Activated naive CD4-positive, alpha-beta T cell treated with anti-CD3 and anti-CD28 coated beads, Interleukin-2, amount 50 U/mL, for 72 hours (primary cell): Measurements from ENCODE around the gene KCNQ1. TPM values are rescaled to one million over a fixed set of nuclear protein-coding genes. Genes with fewer than 3 reads are reported as not detected.

ENCODE experiments used
- ATAC-seq, 2 donors: fragments of 150-1000 bp; cut with Tn5 transposase; 2 replicates each; pipeline ENCODE4 v1.10.0; 2021; ENCODE audit warnings: mild to moderate bottlenecking in 2 of 2, moderate library complexity in 2 of 2
- DNase-seq, 2 donors: peaks; one replicate each; pipeline ENCODE4 v3.0.0; 2021 to 2022; ENCODE audit warnings: low spot score in 2 of 2
- H3K27ac Mint-ChIP-seq, 2 donors: one replicate each; pipeline ENCODE4 v1.8.0; 2022; ENCODE audit warnings: mild to moderate bottlenecking in 2 of 2, mixed read lengths in 2 of 2
- H3K36me3 Mint-ChIP-seq, 2 donors: one replicate each; pipeline ENCODE4 v1.8.0; 2022; ENCODE audit warnings: mixed read lengths in 2 of 2
- H3K9me3 Mint-ChIP-seq, 2 donors: one replicate each; pipeline ENCODE4 v1.8.0; 2022; ENCODE audit warnings: mixed read lengths in 2 of 2
- total RNA-seq, 2 donors: library from RNA; stranded (reverse); gene quantifications; one replicate each; pipeline ENCODE4 v1.2.3, GENCODE V29; 2022

KCNQ1 gene
- total RNA-seq, 2 donors from 2014 or later: 12.2 to 19.3 TPM

DNA sequence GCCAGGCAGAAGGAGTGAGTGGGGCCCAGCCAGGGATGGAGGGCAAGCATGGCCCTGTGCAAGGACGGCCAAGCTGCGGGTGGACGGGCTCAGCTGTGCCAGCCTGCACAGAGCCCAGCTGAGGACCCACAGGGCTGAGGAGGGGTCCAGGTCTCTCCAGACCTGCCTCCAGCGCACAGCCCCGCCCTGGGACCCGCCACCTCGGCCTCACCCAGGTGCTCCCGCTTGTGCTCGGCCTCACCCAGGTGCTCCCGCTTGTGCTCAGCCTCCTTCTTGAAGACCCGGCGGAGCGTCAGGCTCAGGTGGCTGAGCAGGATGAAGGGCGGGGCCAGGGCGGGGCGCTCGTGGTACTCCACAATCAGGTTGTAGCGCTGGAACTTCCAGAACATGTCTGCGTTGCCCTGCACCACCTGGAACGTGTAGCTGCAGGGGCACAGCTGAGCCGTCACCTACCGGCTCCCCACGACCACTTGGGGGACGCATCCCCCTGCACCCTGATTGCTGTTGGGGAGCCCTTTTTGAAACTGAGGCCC, 37.9 kb upstream of the KCNQ1 start:
- Mint-ChIP-seq H3K36me3 (peaks cover 0 to 7% of the 10 kb centered on the region in 2 donors), H3K27ac (peak overlapping the region in 1 of 2 donors; percentile 75), H3K9me3 (no peaks in the 10 kb centered on the region)
- DNase-seq (no peak), ATAC-seq (no peak)

DNA sequence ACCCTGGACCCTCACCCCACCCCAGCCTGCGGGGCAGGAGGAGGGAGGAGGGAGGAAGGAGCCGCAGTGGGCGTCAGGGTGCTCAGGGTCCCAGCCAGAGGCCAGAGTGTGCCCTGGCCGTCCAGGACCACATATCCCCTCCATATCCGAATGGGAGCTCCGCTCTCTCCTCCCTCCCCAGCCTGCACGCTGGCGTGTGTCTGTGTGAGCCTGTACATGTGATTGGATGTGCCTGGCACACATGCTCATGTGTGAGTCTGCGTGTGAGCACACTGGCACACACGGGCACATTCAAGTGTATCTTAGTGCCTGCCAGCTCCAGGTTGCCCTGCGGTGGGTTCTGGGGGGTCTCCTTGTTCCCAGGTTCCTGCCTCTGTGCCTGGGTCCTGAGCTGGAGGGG, 36.1 kb upstream of the KCNQ1 start:
- Mint-ChIP-seq H3K36me3 (no peaks in the 10 kb centered on the region), H3K9me3 (no peaks in the 10 kb centered on the region)
- no peak for ATAC-seq

DNA sequence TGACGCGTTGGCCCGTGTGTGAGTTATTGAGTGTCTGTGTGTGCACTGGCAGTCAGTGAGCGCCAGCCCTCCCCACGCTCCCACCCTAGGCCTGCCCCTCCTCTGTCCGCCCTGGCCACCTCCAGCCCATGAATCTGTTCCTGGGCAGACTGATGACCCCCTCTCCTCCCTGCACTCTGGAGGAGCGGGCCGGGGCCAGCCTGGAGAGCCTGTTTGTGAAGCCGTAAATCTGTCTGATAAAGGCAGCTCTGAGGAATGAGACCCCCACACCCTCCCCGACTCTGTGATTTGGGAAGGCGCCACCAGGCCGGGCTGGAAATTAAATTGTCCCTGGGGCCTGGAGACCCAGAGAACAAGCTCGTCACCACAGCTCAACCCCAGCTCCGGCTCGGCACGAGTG, 35.7 kb upstream of the KCNQ1 start:
- H3K9me3 Mint-ChIP-seq: no peaks in the 10 kb centered on the region
- no peak overlapping the region for H3K27ac Mint-ChIP-seq
- no peaks in the 10 kb centered on the region for H3K36me3 Mint-ChIP-seq
- ATAC-seq (no peak), DNase-seq (no peak)

More for the DNA sequence above, 36.1 kb upstream of the KCNQ1 start:
- no peak for DNase-seq
- no peak overlapping the region for H3K27ac Mint-ChIP-seq

DNA sequence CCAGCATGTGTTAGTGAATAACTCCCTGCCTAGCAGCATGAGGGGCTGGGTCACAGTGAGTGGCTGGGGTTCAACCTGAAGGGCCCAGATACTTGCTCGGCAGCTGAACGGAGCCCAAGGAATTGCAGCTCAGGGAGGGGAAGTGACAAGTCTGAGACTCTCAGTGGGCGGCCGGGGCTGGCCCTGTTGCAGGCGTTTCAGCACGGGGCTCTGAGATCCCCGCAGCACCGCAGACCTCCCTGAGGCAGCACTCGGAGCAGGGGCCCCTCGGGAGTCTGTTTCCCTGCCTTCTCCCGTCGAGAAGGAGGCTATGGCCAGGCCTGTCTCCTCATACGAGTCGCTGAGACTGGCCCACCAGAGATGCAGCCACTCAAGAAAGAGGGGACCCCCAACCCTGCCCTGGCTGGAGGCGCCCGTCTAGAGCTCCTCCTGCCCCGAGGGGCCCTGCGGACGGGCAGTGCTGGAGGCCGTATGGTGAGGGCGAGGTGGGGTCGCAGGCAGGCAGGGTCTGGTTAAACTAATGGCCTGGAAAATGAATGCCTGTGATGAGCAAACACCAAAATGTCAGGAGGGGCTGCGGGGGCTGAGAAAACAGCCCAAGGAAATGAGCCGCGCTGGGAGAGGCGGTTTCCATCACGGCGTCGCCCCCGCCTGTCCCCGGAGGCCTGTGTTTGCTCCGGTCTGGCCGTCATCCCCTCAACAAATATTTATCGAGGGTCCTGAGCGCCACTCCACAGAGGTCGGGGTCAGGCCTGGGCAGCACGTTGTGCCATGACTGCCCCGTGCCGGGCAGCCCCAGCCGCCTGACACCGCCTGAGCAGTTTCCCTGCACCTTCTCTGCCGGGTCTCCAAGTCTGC, 35.0 kb upstream of the KCNQ1 start:
- H3K27ac Mint-ChIP-seq: no peak overlapping the region
- no peaks in the 10 kb centered on the region for H3K36me3 Mint-ChIP-seq
- DNase-seq (no peak), ATAC-seq (no peak)
- no peaks in the 10 kb centered on the region for H3K9me3 Mint-ChIP-seq

DNA sequence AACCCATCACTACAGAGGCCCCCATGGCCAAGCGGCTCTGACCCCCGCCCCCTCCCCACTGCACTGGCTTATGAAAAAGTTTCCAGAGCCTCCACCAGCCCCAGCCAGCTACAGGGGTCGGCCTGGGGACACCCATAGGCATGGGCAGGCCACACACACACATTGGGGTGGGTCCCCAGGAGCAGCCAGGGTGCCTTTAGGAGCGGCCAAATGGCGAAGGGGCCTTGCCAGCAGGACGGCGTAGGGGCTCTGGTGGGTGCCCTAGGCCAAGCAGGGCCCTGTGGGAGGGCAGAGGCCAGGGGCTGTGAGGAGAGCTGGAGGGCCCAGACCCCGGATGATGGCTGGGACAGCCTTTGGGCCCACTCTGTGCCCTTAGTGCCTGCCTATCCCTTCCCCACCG, 34.2 kb upstream of the KCNQ1 start:
- no peak for DNase-seq
- no peaks in the 10 kb centered on the region for H3K9me3 Mint-ChIP-seq
- no peak for ATAC-seq
- H3K27ac Mint-ChIP-seq: no peak overlapping the region
- H3K36me3 Mint-ChIP-seq: no peaks in the 10 kb centered on the region

DNA sequence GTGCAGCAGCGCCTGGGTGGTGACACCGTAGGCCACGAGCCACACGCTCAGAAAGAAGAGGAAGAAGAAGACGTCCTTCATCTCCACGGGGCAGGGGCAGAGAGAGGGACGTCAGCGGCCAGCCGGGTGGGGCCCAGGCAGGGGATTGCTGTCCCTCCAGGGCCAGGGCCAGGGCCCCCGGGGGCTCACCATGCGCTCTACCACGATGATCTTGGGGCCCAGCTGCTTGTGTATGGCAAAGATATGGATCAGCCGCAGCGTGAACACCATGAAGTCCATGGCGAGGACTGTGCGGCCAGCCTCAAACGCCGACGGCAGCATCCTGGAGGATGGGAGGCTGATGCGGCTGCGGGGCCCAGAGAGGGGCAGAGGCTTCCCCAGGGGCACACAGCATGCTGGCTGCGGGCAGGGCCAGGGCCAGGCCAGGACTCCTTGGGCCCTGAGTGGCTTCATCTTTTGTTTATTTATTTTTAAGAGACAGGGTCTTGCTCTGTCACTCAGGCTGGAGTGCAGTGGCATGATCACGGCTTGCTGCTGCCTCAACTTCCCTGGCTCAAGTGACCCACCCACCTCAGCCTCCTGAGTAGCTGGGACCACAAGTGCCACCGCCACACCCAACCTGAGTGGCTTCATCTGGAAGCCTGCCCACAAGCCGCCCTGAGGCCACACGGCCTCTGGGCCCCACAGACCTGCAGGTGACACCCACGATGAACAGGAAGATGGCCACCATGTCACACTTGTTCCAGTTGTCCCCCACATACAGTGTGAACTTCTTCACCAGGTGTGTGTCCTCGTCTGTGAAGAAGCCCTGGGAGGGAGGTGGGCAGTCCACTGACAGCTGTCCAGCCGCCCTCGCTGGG, 33.1 kb upstream of the KCNQ1 start:
- Mint-ChIP-seq H3K36me3 (no peaks in the 10 kb centered on the region), H3K27ac (no peak overlapping the region), H3K9me3 (no peaks in the 10 kb centered on the region)
- DNase-seq (no peak), ATAC-seq (no peak)

DNA sequence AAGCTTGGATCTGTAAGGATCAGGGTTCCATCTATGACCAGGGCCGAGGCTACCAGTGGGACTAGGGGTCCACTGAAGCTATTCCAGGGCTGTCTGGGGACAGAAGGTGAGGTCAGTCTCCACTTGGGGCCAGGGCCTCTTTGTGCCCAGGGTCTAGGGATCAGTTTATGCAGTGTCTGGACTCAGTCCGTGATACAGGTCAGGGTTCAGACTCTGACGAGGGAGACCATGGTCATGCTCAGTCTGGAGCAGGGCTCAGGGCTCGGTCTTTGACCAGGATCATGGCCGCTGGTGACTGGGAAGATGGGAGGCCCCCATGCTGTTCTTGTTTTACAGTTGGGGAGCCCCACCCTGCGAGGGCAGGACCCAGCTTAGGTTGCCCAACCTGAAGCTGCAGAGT, 32.5 kb upstream of the KCNQ1 start:
- no peak for ATAC-seq
- Mint-ChIP-seq H3K9me3 (no peaks in the 10 kb centered on the region), H3K27ac (no peak overlapping the region)

DNA sequence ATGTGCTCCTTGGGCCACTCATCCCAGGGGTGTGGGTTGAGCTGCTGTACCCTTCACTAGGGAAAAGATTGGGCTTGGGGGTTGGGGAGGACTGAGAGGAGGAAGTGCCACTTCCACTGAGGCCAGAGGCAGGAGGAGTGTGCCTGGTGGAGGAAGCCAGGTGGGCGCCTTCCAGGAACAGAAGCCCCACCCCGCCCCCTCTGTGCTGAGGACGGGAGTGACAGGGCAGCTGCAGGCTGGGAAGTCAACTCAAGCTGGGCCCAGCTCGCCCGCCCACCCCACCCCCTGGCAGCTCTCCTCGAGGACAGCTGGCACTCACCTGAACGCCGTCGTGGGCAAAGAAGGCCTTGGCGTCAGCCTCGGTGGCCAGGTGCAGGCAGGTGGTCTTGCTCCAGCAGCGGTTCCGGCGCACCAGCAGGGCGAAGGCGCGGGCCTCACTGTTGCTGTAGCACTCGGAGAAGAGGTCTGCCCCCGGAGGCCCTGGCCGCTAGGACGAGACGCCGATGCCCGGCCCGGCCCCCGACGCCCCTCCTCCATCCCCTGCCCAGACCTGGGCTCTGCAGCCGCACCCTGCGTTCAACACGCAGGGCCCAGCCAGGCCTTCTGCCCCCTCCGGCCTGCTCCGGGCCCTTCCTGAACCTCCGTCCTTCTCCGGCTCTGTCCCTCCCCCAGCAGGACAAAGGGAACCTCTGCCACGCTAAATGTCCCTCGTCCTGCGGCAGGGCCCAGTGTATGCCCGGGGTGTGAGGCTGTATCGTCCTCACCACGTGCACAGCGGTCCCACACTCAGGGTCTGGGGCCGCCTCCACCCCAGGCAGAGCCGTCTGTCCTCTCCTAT, 30.8 kb upstream of the KCNQ1 start:
- Mint-ChIP-seq H3K9me3 (no peaks in the 10 kb centered on the region), H3K27ac (no peak overlapping the region), H3K36me3 (no peaks in the 10 kb centered on the region)
- DNase-seq (no peak), ATAC-seq (no peak)

More for the DNA sequence above, 32.5 kb upstream of the KCNQ1 start:
- DNase-seq: no peak
- H3K36me3 Mint-ChIP-seq: no peaks in the 10 kb centered on the region

DNA sequence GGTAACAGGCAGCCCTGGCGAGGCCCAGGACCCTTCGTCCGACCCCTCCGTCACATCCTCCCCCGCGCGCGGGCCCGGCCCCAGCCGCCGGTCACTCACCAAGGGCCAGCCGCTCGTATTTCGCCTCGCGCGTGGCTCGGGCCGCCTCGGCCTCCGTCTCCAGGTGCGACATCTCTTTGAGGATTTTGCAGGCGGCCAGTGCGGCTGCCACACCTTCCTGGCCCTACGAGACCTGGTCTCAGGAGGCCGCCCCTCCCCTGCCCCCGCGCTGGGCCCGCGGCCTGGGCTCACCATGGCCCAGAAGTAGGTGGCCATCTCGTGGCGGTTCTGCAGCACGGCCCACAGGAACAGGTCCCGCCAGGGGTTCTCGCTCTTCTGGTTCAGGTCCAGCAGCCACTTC, 30.2 kb upstream of the KCNQ1 start:
- no peak overlapping the region for H3K27ac Mint-ChIP-seq
- no peaks in the 10 kb centered on the region for H3K9me3 Mint-ChIP-seq
- DNase-seq (no peak), ATAC-seq (no peak)
- H3K36me3 Mint-ChIP-seq: no peaks in the 10 kb centered on the region

DNA sequence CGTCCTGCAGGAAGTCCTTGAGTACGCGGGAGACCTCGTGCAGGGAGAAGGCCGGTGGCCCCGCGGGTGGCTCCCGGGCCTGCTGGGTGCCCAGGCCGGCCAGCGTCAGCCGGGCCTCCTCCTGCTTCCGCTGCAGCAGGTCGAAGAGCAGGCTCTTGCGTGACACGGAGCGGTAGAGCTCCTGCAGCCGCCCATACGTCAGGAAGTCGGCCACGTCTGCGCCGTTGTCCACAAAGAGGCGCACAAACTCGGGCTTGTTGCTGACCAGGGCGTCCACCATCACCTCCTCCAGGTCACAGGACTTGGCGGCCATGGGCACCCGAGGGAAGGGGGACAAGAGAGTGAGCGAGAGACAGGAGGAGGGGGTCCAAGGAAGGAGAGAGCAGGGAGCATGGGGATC, 29.6 kb upstream of the KCNQ1 start:
- Mint-ChIP-seq H3K9me3 (no peaks in the 10 kb centered on the region), H3K27ac (no peak overlapping the region), H3K36me3 (no peaks in the 10 kb centered on the region)
- ATAC-seq (no peak), DNase-seq (no peak)

DNA sequence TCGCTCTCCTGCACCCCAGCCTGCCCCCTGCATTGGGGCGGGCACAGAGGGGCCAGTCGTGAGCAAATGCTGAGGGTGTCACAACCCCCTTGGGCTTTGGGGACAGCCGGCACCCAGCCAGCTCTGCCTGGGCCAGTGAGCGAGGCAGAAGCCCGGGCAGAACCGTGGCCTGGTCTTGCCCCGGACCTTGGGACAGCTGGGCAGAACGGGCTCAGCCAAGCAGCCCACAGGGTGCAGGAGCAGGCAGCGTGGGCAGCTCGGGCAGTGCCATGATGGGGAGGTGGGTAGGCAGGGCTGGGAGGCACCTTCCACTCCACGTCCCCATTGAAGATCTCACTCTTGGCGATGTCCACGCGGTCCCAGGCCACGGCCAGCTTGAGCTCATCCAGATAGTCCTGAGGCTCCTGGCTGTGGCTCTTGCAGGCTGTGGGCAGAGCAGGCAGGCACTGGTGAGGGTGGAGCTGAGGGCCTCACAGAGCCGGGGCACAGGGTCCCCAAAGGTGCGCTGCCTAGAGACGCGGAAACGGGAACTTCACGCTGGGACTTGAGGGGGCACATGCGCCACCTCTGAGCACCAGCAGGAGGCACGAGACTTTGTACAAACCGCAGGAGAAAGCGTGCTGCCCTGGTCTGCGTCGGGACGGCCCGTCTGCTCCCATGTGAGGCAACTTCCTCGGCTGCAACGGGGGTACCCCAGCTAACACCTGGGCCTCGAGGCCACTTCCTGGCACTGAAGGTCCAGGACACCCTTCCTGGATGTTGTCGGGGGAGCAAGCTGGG, 29.0 kb upstream of the KCNQ1 start:
- DNase-seq: no peak
- H3K27ac Mint-ChIP-seq: no peak overlapping the region
- no peaks in the 10 kb centered on the region for H3K9me3 Mint-ChIP-seq
- no peak for ATAC-seq
- no peaks in the 10 kb centered on the region for H3K36me3 Mint-ChIP-seq

DNA sequence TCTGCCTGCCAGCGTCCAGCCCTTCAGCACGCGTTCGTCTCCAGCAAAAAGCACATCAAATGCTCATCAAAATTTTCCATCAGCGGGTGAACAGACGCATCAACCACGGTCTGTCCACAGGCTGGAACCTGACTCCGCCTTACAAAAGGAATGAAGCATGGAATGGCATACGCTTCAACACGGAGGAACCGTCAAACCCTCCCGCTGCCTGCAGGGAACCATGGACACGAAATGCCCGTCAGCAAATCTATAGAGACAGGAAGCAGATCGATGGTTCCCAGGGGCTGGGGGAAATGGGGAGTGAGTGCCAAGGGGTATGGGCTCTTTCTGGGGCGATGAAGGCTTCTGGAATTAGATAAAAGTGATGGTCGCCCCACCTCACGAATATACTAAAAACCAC, 28.0 kb upstream of the KCNQ1 start:
- ATAC-seq (no peak), DNase-seq (no peak)
- H3K36me3 Mint-ChIP-seq: no peaks in the 10 kb centered on the region
- no peak overlapping the region for H3K27ac Mint-ChIP-seq
- no peaks in the 10 kb centered on the region for H3K9me3 Mint-ChIP-seq

DNA sequence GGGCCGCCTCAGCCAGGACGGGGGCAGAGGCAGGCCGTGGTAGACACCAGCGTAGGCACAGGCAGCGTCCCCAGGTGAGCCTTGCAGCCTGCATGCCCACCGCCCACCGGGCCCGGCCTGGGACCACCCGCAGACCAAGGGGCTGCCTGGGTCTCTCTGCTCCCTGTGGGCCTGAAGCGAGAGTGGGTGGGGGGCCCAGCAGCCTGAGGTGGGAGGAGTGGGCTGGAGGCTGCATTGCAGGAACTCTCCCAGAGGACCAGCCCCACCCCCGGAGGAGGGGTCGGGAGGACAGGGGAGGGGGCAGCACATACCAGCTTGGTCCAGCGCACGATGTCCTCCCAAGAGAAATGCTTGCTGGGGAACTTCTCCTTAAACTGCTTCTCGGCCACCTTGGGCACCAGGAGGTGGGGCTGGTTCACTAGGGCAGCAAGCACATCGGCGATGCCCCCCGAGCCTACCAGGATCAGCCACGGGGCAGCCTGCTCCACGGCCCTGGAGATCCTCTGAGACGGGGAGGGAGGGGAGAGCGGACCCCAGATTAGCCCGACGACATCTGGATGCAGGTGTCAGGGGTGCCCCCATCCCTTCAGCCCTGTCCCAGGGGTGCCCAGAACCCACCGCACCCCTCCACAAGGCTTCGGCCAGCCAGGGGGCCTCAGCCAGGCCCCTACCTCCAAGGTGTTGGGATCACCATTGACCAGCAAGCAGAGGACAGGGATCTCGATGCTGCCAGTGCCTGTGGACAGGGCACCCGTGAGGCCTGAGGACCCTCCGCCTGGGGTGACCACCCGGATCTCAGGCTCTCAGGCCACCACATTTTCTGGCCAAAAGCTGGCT, 26.7 kb upstream of the KCNQ1 start:
- DNase-seq (no peak), ATAC-seq (no peak)
- Mint-ChIP-seq H3K36me3 (no peaks in the 10 kb centered on the region), H3K9me3 (no peaks in the 10 kb centered on the region), H3K27ac (no peak overlapping the region)

DNA sequence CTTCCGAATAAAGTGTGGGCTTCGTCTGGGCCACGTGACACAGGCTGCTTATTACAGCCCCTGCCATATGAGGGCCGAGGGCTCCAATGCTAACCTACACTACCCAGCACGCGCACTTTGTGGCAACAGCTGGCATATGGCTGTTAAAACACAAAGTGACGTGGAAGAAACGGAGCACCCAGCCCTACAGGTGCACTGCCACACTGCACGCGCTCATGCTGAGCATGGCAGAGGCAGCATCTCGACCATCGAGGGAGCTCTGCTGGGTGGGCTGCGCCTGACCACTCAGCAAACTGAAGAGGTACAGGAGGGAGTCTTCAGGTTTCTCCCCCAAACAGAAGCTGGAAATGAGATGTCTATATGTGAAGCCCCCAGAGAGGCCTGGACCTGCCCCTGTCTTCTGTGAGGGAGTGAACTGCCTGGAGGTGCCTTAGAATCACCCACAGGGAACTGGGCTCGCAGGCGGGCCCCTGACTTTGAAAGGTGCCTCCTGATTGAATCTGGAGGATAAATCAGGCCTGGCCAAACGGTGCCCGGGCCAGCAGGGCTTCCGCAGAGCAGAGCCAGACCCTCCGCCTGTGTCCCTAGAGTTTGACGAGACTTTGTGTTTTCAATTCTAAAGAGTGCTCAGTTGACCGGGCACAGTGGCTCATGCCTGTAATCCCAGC, 26.0 kb upstream of the KCNQ1 start:
- H3K9me3 Mint-ChIP-seq: no peaks in the 10 kb centered on the region
- no peaks in the 10 kb centered on the region for H3K36me3 Mint-ChIP-seq
- H3K27ac Mint-ChIP-seq: no peak overlapping the region
- ATAC-seq: no peak
- DNase-seq: no peak
